Measurements from ENCODE around the gene TPH1.
A peak's percentile ranks its signal among the peaks of the same experiment; 100 is the strongest.

TPH1 gene

DNA sequence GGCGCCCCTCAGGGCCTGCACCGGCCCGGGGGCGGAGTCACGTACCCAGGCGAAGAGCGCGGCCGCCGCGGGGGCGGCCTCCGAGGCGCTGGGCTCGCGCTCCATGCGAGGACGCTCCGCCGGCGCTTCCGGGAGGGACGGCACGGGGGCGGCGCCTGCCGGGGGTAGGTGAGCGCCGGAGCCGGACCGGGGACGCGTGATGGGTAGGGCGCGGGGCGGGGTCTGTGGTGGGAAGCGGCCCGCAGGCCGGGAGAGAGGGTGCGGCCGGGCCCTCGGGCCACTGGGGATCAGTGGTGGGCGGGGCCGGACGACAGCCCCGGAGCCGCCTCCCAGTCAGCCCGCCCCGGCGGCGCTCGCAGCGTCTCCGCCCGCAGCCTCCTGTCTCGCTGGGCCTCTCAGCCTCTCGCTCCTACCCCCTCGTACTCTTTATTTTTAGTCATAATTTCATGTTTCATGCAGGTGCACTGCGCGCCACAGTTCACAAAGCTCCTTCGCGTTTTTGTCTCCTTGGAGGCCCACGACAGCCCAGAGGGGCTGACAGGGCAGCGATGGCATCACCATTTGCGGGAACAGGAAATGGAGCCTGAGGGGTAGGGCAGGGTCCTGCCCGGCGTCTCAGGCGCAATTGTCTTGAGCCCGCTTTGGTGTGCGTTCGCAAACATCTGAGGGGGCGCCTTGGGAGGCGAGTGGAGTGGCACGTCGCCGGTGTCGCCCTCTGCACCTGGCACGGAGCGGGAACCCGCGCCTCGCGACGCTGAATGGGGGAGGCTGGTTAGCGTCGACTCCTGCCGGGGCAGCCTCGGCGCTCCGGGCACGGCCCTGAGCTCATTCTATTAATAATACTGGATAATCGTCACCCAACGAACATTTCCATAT is 32.9 kb downstream of the TPH1 start, which contains the start of gene SERGEF:
TSS of gene SERGEF (minus strand) at position 142 of the 876 bp plus-strand sequence. CDS start at position 105, 37 bp downstream.
- peak within 1 kb of the TSS; percentile 69 for H3K4me3 ChIP-seq (ENCODE audit: low read depth, low read length)
- peak; percentile 5 for TF ChIP-seq CTCF (IDR thresholded peaks at IDR 0.05; ENCODE audit: low read depth, low read length, missing control alignments)
- peak; percentile 72 for DNase-seq (ENCODE audit: low read depth)

DNA sequence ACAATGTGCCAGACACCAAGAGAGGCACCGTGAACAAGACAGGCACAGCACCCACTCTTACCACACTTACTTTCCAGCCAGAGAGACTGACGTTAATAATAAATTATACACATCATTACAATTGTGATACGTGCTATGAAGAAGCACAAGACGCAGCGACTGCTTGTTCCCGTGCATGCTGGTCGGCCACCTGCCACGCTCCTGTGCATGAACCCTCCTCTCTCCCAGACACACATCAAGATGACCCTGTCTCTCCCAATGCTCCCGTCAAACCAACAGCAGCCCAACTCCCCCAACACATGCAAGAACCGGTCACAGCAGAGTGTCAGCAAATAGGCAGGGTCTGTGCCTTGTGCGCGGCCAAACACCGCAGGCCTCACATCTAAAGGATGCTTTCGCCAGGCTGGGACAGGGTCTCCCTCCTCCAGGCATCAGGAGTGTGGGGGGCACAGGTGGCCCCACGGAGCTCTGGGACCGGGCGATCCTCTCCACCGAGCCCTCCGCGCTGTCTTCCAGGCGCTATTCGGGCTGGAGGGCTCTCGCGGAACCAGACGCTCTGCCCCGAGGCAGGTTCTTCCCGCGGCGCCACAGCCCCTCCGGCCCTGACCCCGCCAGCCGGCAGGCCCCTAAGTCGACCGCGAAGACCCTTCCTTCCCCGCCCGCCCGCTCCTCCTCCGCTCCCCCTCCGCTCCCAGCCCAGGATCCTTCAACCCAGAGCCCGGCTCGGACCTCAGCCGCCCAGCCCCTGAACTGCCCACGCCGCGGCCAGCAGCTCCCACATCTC is 33.8 kb downstream of the TPH1 start:
- peak overlapping the region; percentile 69 for H3K4me3 ChIP-seq (ENCODE audit: low read depth, low read length)
- no peak for DNase-seq (ENCODE audit: low read depth)
- TF ChIP-seq CTCF (IDR thresholded peaks at IDR 0.05; ENCODE audit: low read depth, low read length, missing control alignments): no peak

- DNase-seq (ENCODE audit: low read depth): no peak
- H3K4me3 ChIP-seq (ENCODE audit: low read depth, low read length): peak overlapping the region; percentile 69; the same call in 1 of the 2 replicates
- TF ChIP-seq CTCF (IDR thresholded peaks at IDR 0.05; ENCODE audit: low read depth, low read length, missing control alignments): no peak
These were observed 34.4 kb downstream of the TPH1 start for GRCh38 chr11:18011633-18012032.

DNA sequence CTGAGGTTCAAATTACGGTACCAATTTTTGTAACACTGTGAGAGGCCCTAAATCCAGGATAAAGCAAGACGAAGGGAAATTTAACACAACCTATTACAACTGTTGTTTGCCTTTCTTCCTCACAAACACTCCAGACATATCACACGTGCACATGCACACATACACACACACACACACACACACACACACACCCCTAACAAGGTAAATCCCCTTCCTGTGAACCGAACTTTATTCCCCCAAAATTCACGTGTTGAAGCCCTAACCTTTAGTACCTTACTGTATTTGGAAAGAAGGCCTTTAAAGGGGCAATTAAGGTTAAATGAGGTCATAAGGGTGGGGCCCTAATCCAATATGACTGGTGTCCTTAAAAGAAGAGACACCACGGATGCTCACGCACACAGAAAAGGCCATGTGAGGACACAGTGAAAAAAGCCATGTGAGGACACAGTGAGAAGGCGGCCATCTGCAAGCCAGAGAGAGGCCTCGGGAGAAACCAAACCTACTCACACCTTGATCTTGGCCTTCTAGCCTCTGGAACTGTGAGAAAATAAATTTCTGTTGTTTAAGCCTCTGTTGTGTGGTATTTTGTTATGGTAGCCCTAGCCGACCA is 35.0 kb downstream of the TPH1 start:
- DNase-seq (ENCODE audit: low read depth): no peak
- no peak overlapping the region for H3K4me3 ChIP-seq (ENCODE audit: low read depth, low read length)
- no peak for TF ChIP-seq CTCF (IDR thresholded peaks at IDR 0.05; ENCODE audit: low read depth, low read length, missing control alignments)

DNA sequence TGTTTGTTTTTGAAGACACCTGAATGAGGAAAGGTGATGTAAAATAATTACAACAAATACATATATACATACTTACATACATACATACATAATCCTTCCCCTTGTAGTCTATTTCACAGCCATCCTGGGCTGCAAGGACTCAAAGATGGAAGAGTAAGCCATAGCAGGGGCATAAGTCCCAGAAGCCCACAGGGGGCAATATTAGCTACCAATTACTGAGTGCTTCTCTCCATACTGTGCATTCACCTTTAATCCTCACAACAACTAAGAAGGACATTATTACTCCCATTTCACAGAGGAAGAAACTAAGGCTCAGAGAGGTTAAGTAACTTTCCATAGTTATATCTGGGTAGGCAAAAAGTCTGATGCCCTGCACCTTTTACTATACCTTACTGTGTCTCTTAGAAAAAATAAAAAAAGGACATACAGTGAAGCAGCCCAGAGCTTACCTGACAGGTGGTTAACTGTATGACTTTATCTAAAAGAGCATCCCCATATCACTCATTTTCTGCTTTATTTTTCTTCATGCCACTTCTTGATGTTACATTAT is 35.9 kb downstream of the TPH1 start:
- no peak overlapping the region for H3K4me3 ChIP-seq (ENCODE audit: low read depth, low read length)
- peak; percentile 19 for TF ChIP-seq CTCF (IDR thresholded peaks at IDR 0.05; ENCODE audit: low read depth, low read length, missing control alignments)
- DNase-seq (ENCODE audit: low read depth): no peak

GRCh38 chr11:18005376-18006129 is 40.5 kb downstream of the TPH1 start:
- no peak for DNase-seq (ENCODE audit: low read depth)
- H3K4me3 ChIP-seq (ENCODE audit: low read depth, low read length): no peak overlapping the region
- TF ChIP-seq CTCF (IDR thresholded peaks at IDR 0.05; ENCODE audit: low read depth, low read length, missing control alignments): no peak

All from GM12864 (cell line).